ENCODE results near the gene ADARB2. TPM values are rescaled to one million over a fixed set of nuclear protein-coding genes. Genes with fewer than 3 reads are reported as not detected.

Gene ADARB2
- total and polyA plus RNA-seq, 2 donors, result 0.66 to 2.5 TPM

- Histone ChIP-seq H3K36me3 (ENCODE audit: control insufficient read depth in 2 of 2, insufficient read depth in 2 of 2, low read length in 1 of 2) (no peaks in the 10 kb centered on the region), H3K9me3 (ENCODE audit: control insufficient read depth in 2 of 2, insufficient read depth in 1 of 2, low read length in 1 of 2) (no peaks in the 10 kb centered on the region), H3K27me3 (ENCODE audit: control insufficient read depth in 2 of 2, insufficient read depth in 1 of 2, low read length in 1 of 2) (peaks cover 0 to 4% of the 10 kb centered on the region in 2 donors), H3K4me1 (ENCODE audit: control insufficient read depth in 2 of 2, insufficient read depth in 2 of 2, low read length in 2 of 2) (no peaks in the 10 kb centered on the region), H3K4me3 (ENCODE audit: low read length in 2 of 2) (no peak overlapping the region), H3K27ac (ENCODE audit: low read depth in 1 of 2, low read length in 1 of 2) (no peak overlapping the region)
- DNase-seq (ENCODE audit: low read depth in 6 of 9, low spot score in 9 of 9), result no peak
- WGBS, result 90% methylated on average over 30 of the region's 30 CpGs
Observed at GRCh38 chr10:1182280-1183032, 554.9 kb downstream of the ADARB2 start.

- Histone ChIP-seq H3K27me3 (ENCODE audit: control insufficient read depth in 2 of 2, insufficient read depth in 1 of 2, low read length in 1 of 2) (peaks cover 0 to 4% of the 10 kb centered on the region in 2 donors), H3K36me3 (ENCODE audit: control insufficient read depth in 2 of 2, insufficient read depth in 2 of 2, low read length in 1 of 2) (no peaks in the 10 kb centered on the region), H3K9me3 (ENCODE audit: control insufficient read depth in 2 of 2, insufficient read depth in 1 of 2, low read length in 1 of 2) (no peaks in the 10 kb centered on the region), H3K4me3 (ENCODE audit: low read length in 2 of 2) (no peak overlapping the region), H3K27ac (ENCODE audit: low read depth in 1 of 2, low read length in 1 of 2) (no peak overlapping the region), H3K4me1 (ENCODE audit: control insufficient read depth in 2 of 2, insufficient read depth in 2 of 2, low read length in 2 of 2) (no peaks in the 10 kb centered on the region)
- DNase-seq (ENCODE audit: low read depth in 6 of 9, low spot score in 9 of 9), result no peak
- WGBS, result 89% methylated on average over 11 of the region's 11 CpGs
Observed at GRCh38 chr10:1180836-1181235, 556.5 kb downstream of the ADARB2 start.

- Histone ChIP-seq H3K36me3 (ENCODE audit: control insufficient read depth in 2 of 2, insufficient read depth in 2 of 2, low read length in 1 of 2) (no peaks in the 10 kb centered on the region), H3K27me3 (ENCODE audit: control insufficient read depth in 2 of 2, insufficient read depth in 1 of 2, low read length in 1 of 2) (peaks cover 0 to 4% of the 10 kb centered on the region in 2 donors), H3K9me3 (ENCODE audit: control insufficient read depth in 2 of 2, insufficient read depth in 1 of 2, low read length in 1 of 2) (no peaks in the 10 kb centered on the region), H3K4me1 (ENCODE audit: control insufficient read depth in 2 of 2, insufficient read depth in 2 of 2, low read length in 2 of 2) (no peaks in the 10 kb centered on the region), H3K4me3 (ENCODE audit: low read length in 2 of 2) (no peak overlapping the region), H3K27ac (ENCODE audit: low read depth in 1 of 2, low read length in 1 of 2) (no peak overlapping the region)
- no peak for DNase-seq (ENCODE audit: low read depth in 6 of 9, low spot score in 9 of 9)
- 91% methylated on average over 16 of the region's 16 CpGs for WGBS
Observed at GRCh38 chr10:1180071-1180730, 557.1 kb downstream of the ADARB2 start.

GRCh38 chr10:1179346-1180070 lies 557.8 kb downstream of the ADARB2 start:
- 89% methylated on average over 20 of the region's 20 CpGs for WGBS
- H3K27me3 ChIP-seq (ENCODE audit: control insufficient read depth in 2 of 2, insufficient read depth in 1 of 2, low read length in 1 of 2), result peaks cover 0 to 3% of the 10 kb centered on the region in 2 donors
- no peak overlapping the region for H3K27ac ChIP-seq (ENCODE audit: low read depth in 1 of 2, low read length in 1 of 2)
- no peaks in the 10 kb centered on the region for H3K9me3 ChIP-seq (ENCODE audit: control insufficient read depth in 2 of 2, insufficient read depth in 1 of 2, low read length in 1 of 2)
- no peak overlapping the region for H3K4me3 ChIP-seq (ENCODE audit: low read length in 2 of 2)
- no peaks in the 10 kb centered on the region for H3K36me3 ChIP-seq (ENCODE audit: control insufficient read depth in 2 of 2, insufficient read depth in 2 of 2, low read length in 1 of 2)
- DNase-seq (ENCODE audit: low read depth in 6 of 9, low spot score in 9 of 9), result no peak
- H3K4me1 ChIP-seq (ENCODE audit: control insufficient read depth in 2 of 2, insufficient read depth in 2 of 2, low read length in 2 of 2), result no peaks in the 10 kb centered on the region

GRCh38 chr10:1178506-1178905 lies 558.8 kb downstream of the ADARB2 start:
- no peak overlapping the region for H3K4me3 ChIP-seq (ENCODE audit: low read length in 2 of 2)
- H3K9me3 ChIP-seq (ENCODE audit: control insufficient read depth in 2 of 2, insufficient read depth in 1 of 2, low read length in 1 of 2), result no peaks in the 10 kb centered on the region
- peaks cover 0 to 2% of the 10 kb centered on the region in 2 donors for H3K27me3 ChIP-seq (ENCODE audit: control insufficient read depth in 2 of 2, insufficient read depth in 1 of 2, low read length in 1 of 2)
- 92% methylated on average over 16 of the region's 16 CpGs for WGBS
- no peak for DNase-seq (ENCODE audit: low read depth in 6 of 9, low spot score in 9 of 9)
- H3K36me3 ChIP-seq (ENCODE audit: control insufficient read depth in 2 of 2, insufficient read depth in 2 of 2, low read length in 1 of 2), result no peaks in the 10 kb centered on the region
- H3K4me1 ChIP-seq (ENCODE audit: control insufficient read depth in 2 of 2, insufficient read depth in 2 of 2, low read length in 2 of 2), result no peaks in the 10 kb centered on the region
- H3K27ac ChIP-seq (ENCODE audit: low read depth in 1 of 2, low read length in 1 of 2), result no peak overlapping the region

DNA sequence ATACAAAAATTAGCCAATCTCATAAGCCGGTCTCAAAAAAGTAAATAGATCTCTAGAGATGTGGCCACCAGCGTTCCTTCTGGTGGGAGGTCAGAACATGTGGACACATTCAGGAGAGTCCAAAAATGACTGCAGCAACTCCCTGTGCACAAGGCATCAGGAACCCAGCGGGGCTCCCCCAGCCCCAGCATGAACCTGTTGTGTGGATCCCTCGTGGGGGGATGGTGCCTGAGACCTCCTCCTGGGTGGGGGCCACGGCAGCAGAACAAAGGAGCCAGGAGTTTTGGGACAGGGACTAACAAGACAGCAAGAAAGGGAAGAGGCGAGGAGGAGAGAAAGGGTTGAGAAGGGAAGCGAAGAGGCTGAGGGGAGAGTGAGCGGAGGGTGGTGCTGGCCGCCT lies 559.4 kb downstream of the ADARB2 start:
- Histone ChIP-seq H3K27ac (ENCODE audit: low read depth in 1 of 2, low read length in 1 of 2) (no peak overlapping the region), H3K4me1 (ENCODE audit: control insufficient read depth in 2 of 2, insufficient read depth in 2 of 2, low read length in 2 of 2) (no peaks in the 10 kb centered on the region), H3K36me3 (ENCODE audit: control insufficient read depth in 2 of 2, insufficient read depth in 2 of 2, low read length in 1 of 2) (no peaks in the 10 kb centered on the region), H3K9me3 (ENCODE audit: control insufficient read depth in 2 of 2, insufficient read depth in 1 of 2, low read length in 1 of 2) (no peaks in the 10 kb centered on the region), H3K27me3 (ENCODE audit: control insufficient read depth in 2 of 2, insufficient read depth in 1 of 2, low read length in 1 of 2) (peaks cover 0 to 2% of the 10 kb centered on the region in 2 donors), H3K4me3 (ENCODE audit: low read length in 2 of 2) (no peak overlapping the region)
- WGBS, result 93% methylated on average over 9 of the region's 9 CpGs
- no peak for DNase-seq (ENCODE audit: low read depth in 6 of 9, low spot score in 9 of 9)

DNA sequence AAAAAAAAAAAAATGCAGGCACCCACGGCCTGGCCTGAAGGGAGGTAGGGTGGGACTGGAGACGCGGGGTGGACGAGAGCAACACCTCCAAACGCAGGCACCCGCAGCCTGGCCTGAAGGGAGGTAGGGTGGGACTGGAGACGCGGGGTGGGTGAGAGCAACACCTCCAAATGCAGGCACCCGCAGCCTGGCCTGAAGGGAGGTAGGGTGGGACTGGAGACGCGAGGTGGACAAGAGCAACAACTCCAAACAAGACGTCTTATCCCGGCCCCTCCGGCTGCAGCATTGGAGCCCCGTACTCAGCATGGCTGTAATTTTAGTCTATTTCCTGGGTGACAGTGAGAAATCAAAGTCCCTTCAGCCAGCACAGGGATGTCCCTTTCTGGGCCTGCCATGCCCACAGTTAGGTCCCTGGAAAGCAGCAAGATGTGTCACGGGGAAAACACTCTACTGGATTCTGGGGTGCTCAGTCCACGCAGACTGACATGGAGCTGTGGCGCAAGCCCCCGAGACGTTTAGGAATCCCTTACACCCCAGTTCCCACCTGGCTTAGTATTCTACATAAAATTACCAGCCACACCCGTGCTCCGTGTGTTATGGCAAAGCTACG lies 561.3 kb downstream of the ADARB2 start:
- DNase-seq (ENCODE audit: low read depth in 6 of 9, low spot score in 9 of 9), result no peak
- H3K27me3 ChIP-seq (ENCODE audit: control insufficient read depth in 2 of 2, insufficient read depth in 1 of 2, low read length in 1 of 2), result peaks cover 0 to 2% of the 10 kb centered on the region in 2 donors
- 93% methylated on average over 23 of the region's 23 CpGs for WGBS

DNA sequence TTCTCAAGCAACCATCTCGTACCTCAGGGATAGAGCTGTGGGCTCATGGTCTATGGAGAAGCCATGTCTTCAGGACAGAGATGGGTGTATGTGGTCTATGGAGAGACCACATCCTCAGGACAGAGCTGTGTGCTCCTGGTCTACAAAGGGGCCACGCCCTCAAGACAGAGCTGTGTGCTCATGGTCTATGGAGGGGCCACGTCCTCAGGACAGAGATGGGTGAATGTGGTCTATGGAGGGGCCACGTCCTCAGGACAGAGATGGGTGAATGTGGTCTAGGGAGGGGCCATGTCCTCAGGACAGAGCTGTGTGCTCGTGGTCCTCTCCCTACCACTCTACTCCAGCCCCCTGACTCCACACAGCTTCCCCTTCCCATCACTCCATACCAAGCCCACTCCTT lies 563.3 kb downstream of the ADARB2 start:
- no peak for DNase-seq (ENCODE audit: low read depth in 6 of 9, low spot score in 9 of 9)
- H3K4me1 ChIP-seq (ENCODE audit: control insufficient read depth in 2 of 2, insufficient read depth in 2 of 2, low read length in 2 of 2), result no peaks in the 10 kb centered on the region
- 90% methylated on average over 5 of the region's 5 CpGs for WGBS

More for the DNA sequence above, 561.3 kb downstream of the ADARB2 start:
- H3K9me3 ChIP-seq (ENCODE audit: control insufficient read depth in 2 of 2, insufficient read depth in 1 of 2, low read length in 1 of 2), result no peaks in the 10 kb centered on the region
- H3K4me3 ChIP-seq (ENCODE audit: low read length in 2 of 2), result no peak overlapping the region
- H3K36me3 ChIP-seq (ENCODE audit: control insufficient read depth in 2 of 2, insufficient read depth in 2 of 2, low read length in 1 of 2), result no peaks in the 10 kb centered on the region
- no peaks in the 10 kb centered on the region for H3K4me1 ChIP-seq (ENCODE audit: control insufficient read depth in 2 of 2, insufficient read depth in 2 of 2, low read length in 2 of 2)
- no peak overlapping the region for H3K27ac ChIP-seq (ENCODE audit: low read depth in 1 of 2, low read length in 1 of 2)

More for the DNA sequence above, 563.3 kb downstream of the ADARB2 start:
- Histone ChIP-seq H3K36me3 (ENCODE audit: control insufficient read depth in 2 of 2, insufficient read depth in 2 of 2, low read length in 1 of 2) (no peaks in the 10 kb centered on the region), H3K9me3 (ENCODE audit: control insufficient read depth in 2 of 2, insufficient read depth in 1 of 2, low read length in 1 of 2) (no peaks in the 10 kb centered on the region), H3K27ac (ENCODE audit: low read depth in 1 of 2, low read length in 1 of 2) (no peak overlapping the region), H3K4me3 (ENCODE audit: low read length in 2 of 2) (no peak overlapping the region), H3K27me3 (ENCODE audit: control insufficient read depth in 2 of 2, insufficient read depth in 1 of 2, low read length in 1 of 2) (peaks cover 0 to 2% of the 10 kb centered on the region in 2 donors)

Measured in thymus (tissue), 11 donors.